Retinal pigment epithelial cell (primary cell): ENCODE data around the gene CIDEA.

ENCODE experiments used
- DNase-seq: peaks from one replicate; pipeline ENCODE4 v3.0.0-alpha.2; 2010; ENCODE audit warnings: low read depth
- H3K4me3 ChIP-seq: 2 replicates; pipeline ENCODE4 v1.5.1; 2011; ENCODE audit warnings: mild to moderate bottlenecking, low read length, control low read depth, moderate library complexity
- TF ChIP-seq, protein P1 (sequence below): conservative IDR thresholded peaks from 2 replicates; pipeline ENCODE4 v1.5.1; 2011; ENCODE audit warnings: low read depth, low read length, control low read depth, inconsistent platforms

The CIDEA gene

DNA sequence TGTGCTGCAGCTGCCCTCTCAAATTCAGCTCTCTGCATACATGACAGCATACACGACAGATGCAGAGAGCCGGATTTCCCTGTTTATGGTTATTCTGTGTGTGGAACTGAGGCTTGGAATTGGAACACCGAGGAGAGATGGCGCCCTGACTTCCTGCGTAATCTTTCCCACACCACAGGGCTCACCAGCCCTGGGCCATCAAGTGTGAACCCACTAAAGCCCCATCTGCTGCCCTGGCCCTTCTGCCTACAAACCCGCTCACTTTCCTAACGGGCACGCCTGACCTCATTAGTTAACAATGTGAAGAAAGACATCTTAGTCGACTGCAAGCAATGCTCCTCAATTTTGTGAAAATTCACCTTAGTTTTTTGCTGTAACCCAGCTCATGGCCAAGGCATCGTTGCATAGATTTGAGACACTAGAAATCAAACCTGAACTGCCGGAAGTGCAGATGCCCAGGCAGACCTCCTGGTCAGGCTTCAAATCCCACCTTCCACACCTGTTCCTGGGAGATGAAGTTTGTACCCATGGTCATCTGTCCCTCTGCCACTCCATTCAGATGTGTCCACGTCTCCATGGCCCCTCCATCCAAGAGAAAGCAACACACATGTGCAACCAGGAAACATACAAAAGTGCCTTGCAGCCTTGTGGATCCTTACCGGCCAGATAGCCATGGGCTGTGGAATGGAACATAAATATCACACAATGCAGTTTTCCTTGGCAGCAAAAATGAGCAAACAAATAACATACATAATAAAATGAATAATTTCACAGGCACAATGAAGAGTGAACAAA lies 5.0 kb upstream of the CIDEA start:
- H3K4me3 ChIP-seq = no peak overlapping the region
- TF ChIP-seq, protein P1, sequence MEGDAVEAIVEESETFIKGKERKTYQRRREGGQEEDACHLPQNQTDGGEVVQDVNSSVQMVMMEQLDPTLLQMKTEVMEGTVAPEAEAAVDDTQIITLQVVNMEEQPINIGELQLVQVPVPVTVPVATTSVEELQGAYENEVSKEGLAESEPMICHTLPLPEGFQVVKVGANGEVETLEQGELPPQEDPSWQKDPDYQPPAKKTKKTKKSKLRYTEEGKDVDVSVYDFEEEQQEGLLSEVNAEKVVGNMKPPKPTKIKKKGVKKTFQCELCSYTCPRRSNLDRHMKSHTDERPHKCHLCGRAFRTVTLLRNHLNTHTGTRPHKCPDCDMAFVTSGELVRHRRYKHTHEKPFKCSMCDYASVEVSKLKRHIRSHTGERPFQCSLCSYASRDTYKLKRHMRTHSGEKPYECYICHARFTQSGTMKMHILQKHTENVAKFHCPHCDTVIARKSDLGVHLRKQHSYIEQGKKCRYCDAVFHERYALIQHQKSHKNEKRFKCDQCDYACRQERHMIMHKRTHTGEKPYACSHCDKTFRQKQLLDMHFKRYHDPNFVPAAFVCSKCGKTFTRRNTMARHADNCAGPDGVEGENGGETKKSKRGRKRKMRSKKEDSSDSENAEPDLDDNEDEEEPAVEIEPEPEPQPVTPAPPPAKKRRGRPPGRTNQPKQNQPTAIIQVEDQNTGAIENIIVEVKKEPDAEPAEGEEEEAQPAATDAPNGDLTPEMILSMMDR = no peak
- DNase-seq = no peak

DNA sequence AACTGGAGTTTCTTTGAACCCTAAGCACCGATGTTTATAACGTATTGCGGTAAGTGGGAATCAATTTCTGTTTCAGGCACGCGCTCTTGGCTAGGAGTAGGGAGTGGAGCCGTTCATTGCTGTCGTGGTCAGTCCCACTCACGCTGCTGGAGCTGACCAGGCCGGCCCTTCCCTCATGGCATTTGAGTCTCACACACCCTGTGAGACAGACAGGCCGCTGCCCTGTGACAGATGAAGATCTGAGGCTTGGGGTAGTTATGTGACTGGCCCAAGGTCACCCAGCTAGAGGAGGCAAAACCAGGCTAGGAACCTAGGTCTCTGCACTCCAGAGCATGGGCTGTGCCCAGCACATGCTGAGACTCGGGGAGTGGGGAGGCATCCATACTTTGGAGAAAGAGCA lies 2.9 kb upstream of the CIDEA start:
- H3K4me3 ChIP-seq = no peak overlapping the region
- DNase-seq = no peak
- TF ChIP-seq, protein P1 = no peak

DNA sequence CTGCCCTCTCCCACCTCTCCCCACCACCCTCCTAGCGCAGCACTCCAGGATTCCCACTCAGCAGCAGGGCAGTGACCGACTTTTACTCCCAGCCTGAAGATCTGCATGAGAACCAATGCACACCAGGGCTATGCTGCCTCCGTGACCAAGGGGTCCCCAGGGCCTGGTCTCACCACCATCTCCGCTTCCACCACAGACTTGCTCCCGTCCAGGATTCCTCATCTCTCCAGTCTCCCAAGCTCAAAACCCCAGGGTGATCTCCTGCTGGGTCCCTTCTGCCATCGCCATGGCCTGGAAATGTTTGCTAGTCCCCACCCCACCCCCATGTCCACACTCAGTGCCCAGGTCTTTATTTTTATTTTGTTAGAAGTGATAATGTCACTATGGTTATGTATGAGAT lies 2.1 kb upstream of the CIDEA start:
- TF ChIP-seq, protein P1 = no peak
- DNase-seq = no peak
- no peak overlapping the region for H3K4me3 ChIP-seq

DNA sequence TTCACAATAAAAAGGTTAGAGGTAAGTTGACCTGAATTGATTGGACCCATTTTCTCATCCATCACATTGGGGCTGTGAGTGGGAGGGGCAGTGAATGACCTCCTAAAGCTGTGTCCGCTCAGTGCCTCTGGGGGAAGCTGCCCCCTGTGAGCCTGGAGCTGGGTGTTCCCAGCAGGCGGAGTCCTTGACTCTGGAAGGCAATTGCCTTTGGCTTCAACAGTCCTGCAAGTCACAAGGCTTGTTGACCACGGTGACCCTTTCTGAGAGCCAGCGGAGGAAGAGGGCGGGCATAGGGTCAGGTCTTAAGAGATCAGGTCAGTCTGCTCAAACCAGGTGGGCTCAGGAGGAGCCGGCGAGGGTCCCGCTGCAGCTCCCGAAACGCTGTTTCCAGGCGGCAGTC lies 1.1 kb upstream of the CIDEA start:
- H3K4me3 ChIP-seq = peak overlapping the region; percentile 42
- TF ChIP-seq, protein P1 = no peak
- no peak for DNase-seq

DNA sequence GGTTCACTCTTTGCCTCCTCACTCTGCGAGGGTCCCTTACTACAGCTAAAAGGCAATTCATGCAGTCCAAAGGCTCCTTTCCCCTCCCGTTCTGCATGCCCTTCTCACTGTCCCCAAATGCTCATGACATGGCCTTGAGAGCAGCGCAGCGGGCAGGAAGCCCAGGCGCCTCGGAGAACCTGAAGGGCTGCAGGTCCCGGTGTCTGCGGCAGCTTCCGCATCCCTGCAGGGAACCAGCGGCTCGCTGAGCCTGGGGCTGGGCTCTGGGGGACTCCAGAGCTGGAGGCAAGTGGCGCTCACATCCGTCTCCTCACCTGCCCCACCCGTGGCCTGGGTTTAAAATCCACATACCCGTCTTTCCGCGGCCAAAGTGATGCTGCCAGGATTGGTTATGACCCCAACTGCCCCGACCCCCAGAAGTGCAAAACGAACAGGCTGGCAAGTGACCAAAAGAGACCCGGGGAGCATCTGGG lies 462 bp upstream of the CIDEA start:
- peak overlapping the region; percentile 42 for H3K4me3 ChIP-seq
- DNase-seq = no peak
- TF ChIP-seq, protein P1 = no peak

DNA sequence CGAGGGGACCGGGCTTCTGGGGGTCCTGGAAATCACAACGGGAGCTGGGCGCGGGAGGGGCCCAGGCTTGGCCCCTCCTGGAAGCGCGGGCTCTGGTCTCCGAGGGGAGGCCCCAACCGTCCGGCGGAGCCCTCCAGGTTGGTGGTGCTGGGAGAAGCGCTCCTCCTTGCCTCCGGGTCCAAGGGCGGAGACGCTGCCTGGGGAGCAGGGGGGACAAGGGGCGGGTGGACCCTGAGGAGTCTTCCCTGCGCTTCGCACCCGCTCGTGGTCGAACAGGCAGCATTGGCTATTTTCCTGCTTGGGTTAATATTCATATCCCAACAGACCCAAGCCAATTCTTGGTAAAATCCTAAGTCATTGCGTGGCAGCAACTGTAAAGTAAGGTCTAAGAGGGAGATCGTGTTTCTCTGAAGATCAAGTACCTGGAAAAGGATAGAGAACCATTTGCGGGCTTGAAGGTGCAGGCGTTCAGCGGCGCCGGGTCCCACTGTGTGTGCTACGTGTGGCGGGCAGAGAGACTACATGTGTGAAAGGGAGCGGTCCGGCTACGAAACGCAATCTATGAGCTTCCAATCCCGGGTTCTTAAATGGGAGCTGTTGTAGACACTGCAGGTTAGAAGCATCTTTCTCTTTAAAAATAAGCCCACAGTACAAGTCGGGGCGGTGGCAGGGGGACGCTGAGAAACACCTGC lies 805 bp downstream of the CIDEA start:
- TF ChIP-seq, protein P1 = no peak
- no peak overlapping the region for H3K4me3 ChIP-seq
- DNase-seq = no peak
